NCI-H82 treated with DMSO at 0.1 percent for 48 hours (cell line): ENCODE measurements around the gene CGA.
A peak's percentile ranks its signal among the peaks of the same experiment; 100 is the strongest.

Experiments used
- DNase-seq: peaks from one replicate; lab custom pipeline; 2025; ENCODE audit not compliant: unreplicated experiment; lab: John Stamatoyannopoulos, UW

CGA gene

GRCh38 chr6:87089135-87089534, 5.8 kb downstream of the CGA start:
- DNase-seq = no peak

GRCh38 chr6:87088076-87088475, 6.8 kb downstream of the CGA start:
- DNase-seq = no peak

- DNase-seq = no peak
Observed at GRCh38 chr6:87082160-87082721, 12.7 kb downstream of the CGA start.

- peak; percentile 46 for DNase-seq
Observed at GRCh38 chr6:87078983-87079616, 15.8 kb downstream of the CGA start.

- DNase-seq = no peak
Observed at GRCh38 chr6:87075168-87075567, 19.7 kb downstream of the CGA start.

GRCh38 chr6:87074101-87074621, 20.7 kb downstream of the CGA start:
- DNase-seq = no peak

- no peak for DNase-seq
Observed at GRCh38 chr6:87071683-87072082, 23.2 kb downstream of the CGA start.

GRCh38 chr6:87070741-87071140, 24.2 kb downstream of the CGA start:
- no peak for DNase-seq

- DNase-seq = no peak
Observed at GRCh38 chr6:87068795-87069194, 26.1 kb downstream of the CGA start.

GRCh38 chr6:87066449-87067333, 28.2 kb downstream of the CGA start:
- DNase-seq = no peak

- DNase-seq = no peak
Observed at GRCh38 chr6:87065117-87065516, 29.8 kb downstream of the CGA start.

GRCh38 chr6:87059943-87060342, 35.0 kb downstream of the CGA start:
- DNase-seq = no peak

GRCh38 chr6:87054143-87054833, 40.6 kb downstream of the CGA start:
- no peak for DNase-seq

GRCh38 chr6:87053312-87053711, 41.6 kb downstream of the CGA start:
- no peak for DNase-seq

- DNase-seq = no peak
Observed at GRCh38 chr6:87049779-87050178, 45.1 kb downstream of the CGA start.

- no peak for DNase-seq
Observed at GRCh38 chr6:87045521-87046075, 49.3 kb downstream of the CGA start.

GRCh38 chr6:87040729-87041128, 54.2 kb downstream of the CGA start:
- no peak for DNase-seq
